Natural killer cell treated with Interleukin-12 subunit alpha and Interleukin-12 subunit beta and Interleukin-15 and Interleukin-18, amount 100 ng/mL, for 72 hours (primary cell): ENCODE data around the gene PLGRKT. TPM values are rescaled to one million over a fixed set of nuclear protein-coding genes. Genes with fewer than 3 reads are reported as not detected.
"Not testable (repeated sequence)": the region's sequence is repeated elsewhere in the genome, so short reads cannot be mapped to it uniquely, and the experiment has no call there.

ENCODE experiments used
- ATAC-seq, 2 donors: fragments of 150-1000 bp; cut with Tn5 transposase in 1 of 2; sonication (Bioruptor Pico), chemical (Tn5 transposase) in 1 of 2; 2 replicates each; pipeline ENCODE4 v1.10.0; 2021
- DNase-seq: peaks from one replicate; pipeline ENCODE4 v3.0.0; 2022; ENCODE audit warnings: low spot score
- H3K27ac Mint-ChIP-seq, 2 donors: 1 replicate in 1 of 2; 2 replicates in 1 of 2; pipeline ENCODE4 v1.8.0; 2022; ENCODE audit warnings: mixed read lengths in 2 of 2, mild to moderate bottlenecking in 1 of 2, moderate library complexity in 1 of 2
- H3K27me3 Mint-ChIP-seq, 2 donors: 1 replicate in 1 of 2; 2 replicates in 1 of 2; pipeline ENCODE4 v1.8.0; 2022; ENCODE audit warnings: mixed read lengths in 2 of 2
- H3K36me3 Mint-ChIP-seq: one replicate; pipeline ENCODE4 v1.8.0; 2022; ENCODE audit warnings: mixed read lengths
- H3K4me1 Mint-ChIP-seq, 2 donors: 1 replicate in 1 of 2; 2 replicates in 1 of 2; pipeline ENCODE4 v1.8.0; 2022; ENCODE audit warnings: low read depth in 2 of 2, mixed read lengths in 2 of 2, mild to moderate bottlenecking in 1 of 2
- H3K4me3 Mint-ChIP-seq: one replicate; pipeline ENCODE4 v1.8.0; 2022; ENCODE audit warnings: mixed read lengths
- H3K9me3 Mint-ChIP-seq: 2 replicates; pipeline ENCODE4 v1.8.0; 2022; ENCODE audit warnings: mixed read lengths
- total RNA-seq, 2 donors: library from RNA; stranded (reverse); gene quantifications; one replicate each; pipeline ENCODE4 v1.2.3, GENCODE V29; 2022

Gene PLGRKT
- total RNA-seq, 2 donors from 2014 or later: 30.7 to 47.4 TPM

GRCh38 chr9:5468850-5469249 lies 31.1 kb upstream of the PLGRKT start:
- H3K36me3 Mint-ChIP-seq: peaks cover 55% of the 10 kb centered on the region

GRCh38 chr9:5466766-5467165 lies 29.0 kb upstream of the PLGRKT start:
- H3K4me1 Mint-ChIP-seq: peaks cover 29 to 57% of the 10 kb centered on the region in 2 donors
- H3K9me3 Mint-ChIP-seq: no peaks in the 10 kb centered on the region
- DNase-seq (no peak), ATAC-seq (no peak)
- H3K27ac Mint-ChIP-seq: peak overlapping the region; percentile 52 to 82
- H3K4me3 Mint-ChIP-seq: no peak overlapping the region
- H3K27me3 Mint-ChIP-seq: no peaks in the 10 kb centered on the region
- H3K36me3 Mint-ChIP-seq: peaks cover 65% of the 10 kb centered on the region

More at GRCh38 chr9:5468850-5469249, 31.1 kb upstream of the PLGRKT start:
- DNase-seq (no peak), ATAC-seq (no peak)
- H3K9me3 Mint-ChIP-seq: no peaks in the 10 kb centered on the region
- no peak overlapping the region for H3K4me3 Mint-ChIP-seq
- H3K27me3 Mint-ChIP-seq: no peaks in the 10 kb centered on the region
- peak overlapping the region; percentile 21 to 82 for H3K27ac Mint-ChIP-seq
- H3K4me1 Mint-ChIP-seq: peaks cover 34 to 52% of the 10 kb centered on the region in 2 donors

DNA sequence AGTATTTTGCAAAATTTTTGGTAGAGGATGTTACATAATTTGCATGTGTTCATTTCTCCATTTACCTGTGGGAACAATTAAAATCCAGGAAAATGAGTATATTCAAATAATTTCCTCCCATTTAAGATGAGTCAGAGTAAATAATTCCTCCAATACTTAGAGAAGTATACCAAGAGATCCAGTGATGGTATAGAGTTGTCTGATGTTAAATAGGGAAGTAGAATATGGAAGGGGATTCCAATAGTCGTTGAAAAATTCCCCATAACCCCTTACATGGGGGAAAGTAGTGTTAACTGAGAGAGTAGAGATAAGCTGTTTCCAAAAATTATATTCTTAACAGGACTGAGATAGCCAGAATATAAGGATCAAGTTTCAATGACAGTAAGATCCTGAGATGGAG lies 28.3 kb upstream of the PLGRKT start:
- ATAC-seq (no peak), DNase-seq (no peak)
- no peaks in the 10 kb centered on the region for H3K27me3 Mint-ChIP-seq
- H3K27ac Mint-ChIP-seq: peak overlapping the region; percentile 52 to 82
- H3K36me3 Mint-ChIP-seq: peaks cover 65% of the 10 kb centered on the region
- H3K4me3 Mint-ChIP-seq: no peak overlapping the region
- peaks cover 29 to 57% of the 10 kb centered on the region in 2 donors for H3K4me1 Mint-ChIP-seq
- H3K9me3 Mint-ChIP-seq: no peaks in the 10 kb centered on the region

DNA sequence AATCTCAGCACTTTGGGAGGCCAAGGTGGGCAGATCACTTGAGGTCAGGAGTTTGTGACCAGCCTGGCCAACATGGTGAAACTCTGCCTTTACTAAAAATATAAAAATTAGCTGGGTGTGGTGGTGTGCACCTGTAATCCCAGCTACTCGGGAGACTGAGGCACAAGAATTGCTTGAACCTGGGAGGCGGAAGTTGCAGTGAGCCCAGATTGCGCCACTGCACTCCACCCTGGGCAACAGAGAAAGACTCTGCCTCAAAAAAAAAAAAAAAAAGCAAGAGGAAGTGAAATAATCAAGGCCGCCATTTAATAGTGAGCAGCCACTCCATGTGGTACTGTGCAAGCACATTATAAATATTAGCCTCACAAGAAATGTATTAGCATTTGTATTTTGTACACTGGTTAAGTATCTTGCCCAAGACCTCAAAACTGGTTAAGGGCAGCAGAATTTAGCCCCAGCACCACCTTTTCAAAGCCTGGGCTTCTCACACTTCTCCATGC lies 27.2 kb upstream of the PLGRKT start:
- H3K4me3 Mint-ChIP-seq, DNase-seq, H3K9me3 Mint-ChIP-seq, H3K27me3 Mint-ChIP-seq, ATAC-seq: not testable (repeated sequence)
- Mint-ChIP-seq H3K27ac (peak overlapping the region; percentile 52 to 100), H3K4me1 (peaks cover 36 to 60% of the 10 kb centered on the region in 2 donors), H3K36me3 (peaks cover 72% of the 10 kb centered on the region)

GRCh38 chr9:5460157-5460556 lies 22.4 kb upstream of the PLGRKT start:
- Mint-ChIP-seq H3K4me3 (peak overlapping the region; percentile 87), H3K9me3 (no peaks in the 10 kb centered on the region), H3K27ac (peak overlapping the region; percentile 96 to 100), H3K27me3 (no peaks in the 10 kb centered on the region), H3K4me1 (peaks cover 51 to 63% of the 10 kb centered on the region in 2 donors), H3K36me3 (peaks cover 69% of the 10 kb centered on the region)
- peak in 1 of 2 donors; percentile 77 for ATAC-seq
- DNase-seq: no peak

GRCh38 chr9:5459289-5459829 lies 21.6 kb upstream of the PLGRKT start:
- H3K36me3 Mint-ChIP-seq: peaks cover 69% of the 10 kb centered on the region
- H3K9me3 Mint-ChIP-seq: no peaks in the 10 kb centered on the region
- no peaks in the 10 kb centered on the region for H3K27me3 Mint-ChIP-seq
- peak; percentile 80 to 94 for ATAC-seq
- peak overlapping the region; percentile 96 to 100 for H3K27ac Mint-ChIP-seq
- H3K4me1 Mint-ChIP-seq: peaks cover 56 to 65% of the 10 kb centered on the region in 2 donors
- H3K4me3 Mint-ChIP-seq: peak overlapping the region; percentile 87
- peak; percentile 73 for DNase-seq

DNA sequence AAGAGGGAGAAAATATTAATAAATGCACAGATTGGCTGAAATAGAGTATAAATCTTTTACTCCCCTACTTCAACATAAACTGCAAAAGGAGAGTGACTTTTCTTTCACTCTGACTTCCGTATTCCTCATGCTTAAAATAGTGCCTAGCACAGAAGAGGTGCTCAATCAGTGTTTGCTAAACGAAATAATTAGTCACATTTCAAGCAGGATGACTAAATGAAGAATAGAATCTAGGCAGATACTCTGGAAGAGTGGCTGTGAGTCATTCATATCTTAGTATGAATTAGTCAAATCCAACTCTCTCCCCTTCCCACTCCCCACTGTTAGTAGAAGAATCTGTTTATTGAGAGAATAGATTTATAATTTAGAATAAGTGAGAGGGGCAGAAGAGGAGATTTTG lies 17.5 kb upstream of the PLGRKT start:
- DNase-seq (no peak), ATAC-seq (peak; percentile 26 to 64)
- peaks cover 59 to 68% of the 10 kb centered on the region in 2 donors for H3K4me1 Mint-ChIP-seq
- H3K36me3 Mint-ChIP-seq: peaks cover 71% of the 10 kb centered on the region
- H3K9me3 Mint-ChIP-seq: no peaks in the 10 kb centered on the region
- H3K27ac Mint-ChIP-seq: peak overlapping the region; percentile 96 to 100
- H3K27me3 Mint-ChIP-seq: no peaks in the 10 kb centered on the region
- peak overlapping the region; percentile 88 for H3K4me3 Mint-ChIP-seq

DNA sequence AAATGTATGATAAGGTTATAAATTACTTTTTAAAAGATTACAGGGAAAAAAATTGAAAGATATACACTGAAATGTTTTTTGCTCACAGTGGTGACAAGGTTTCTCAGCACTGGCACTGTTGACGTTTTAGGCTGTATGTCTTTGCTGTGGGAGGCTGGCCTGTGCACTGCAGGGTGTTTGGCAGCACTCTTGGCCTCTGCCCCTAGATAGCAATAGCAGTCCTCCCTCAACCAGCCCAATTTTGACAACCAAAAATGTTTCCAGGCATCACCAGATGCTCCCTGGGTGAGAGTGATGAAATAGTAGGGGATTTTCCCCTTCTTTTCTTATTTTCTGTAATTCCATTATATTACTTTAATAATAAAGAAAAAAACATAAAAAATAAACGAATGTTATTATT lies 15.9 kb upstream of the PLGRKT start:
- Mint-ChIP-seq H3K27me3 (no peaks in the 10 kb centered on the region), H3K4me1 (peaks cover 53 to 66% of the 10 kb centered on the region in 2 donors), H3K9me3 (no peaks in the 10 kb centered on the region), H3K4me3 (peak overlapping the region; percentile 95), H3K36me3 (peaks cover 56% of the 10 kb centered on the region), H3K27ac (peak overlapping the region; percentile 96 to 100)
- ATAC-seq (no peak), DNase-seq (no peak)

DNA sequence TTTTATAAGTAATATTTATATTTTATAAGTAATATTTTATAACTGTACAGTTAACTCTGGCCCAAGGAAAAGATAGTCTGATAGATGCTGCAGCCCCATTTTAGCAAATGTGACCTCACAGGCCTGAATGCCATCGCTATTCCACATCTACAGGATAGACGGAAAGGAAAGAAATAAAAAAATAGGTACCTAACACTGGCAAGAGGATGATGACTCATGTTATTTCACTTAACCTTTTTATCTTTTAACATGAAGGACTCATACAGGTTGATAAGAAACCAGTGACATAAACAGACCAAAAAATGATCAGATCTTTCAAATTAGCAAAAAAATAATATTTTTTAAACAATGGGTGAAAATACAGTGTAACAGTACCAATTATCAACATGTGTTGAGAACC lies 15.3 kb upstream of the PLGRKT start:
- Mint-ChIP-seq H3K9me3 (no peaks in the 10 kb centered on the region), H3K27me3 (no peaks in the 10 kb centered on the region), H3K4me1 (peaks cover 53 to 66% of the 10 kb centered on the region in 2 donors), H3K36me3 (peaks cover 49% of the 10 kb centered on the region), H3K27ac (peak overlapping the region; percentile 96 to 100), H3K4me3 (peak overlapping the region; percentile 95)
- ATAC-seq: no peak
- DNase-seq: no peak

GRCh38 chr9:5452286-5452609 lies 14.5 kb upstream of the PLGRKT start:
- H3K27ac Mint-ChIP-seq: peak overlapping the region; percentile 96 to 100
- peaks cover 58 to 66% of the 10 kb centered on the region in 2 donors for H3K4me1 Mint-ChIP-seq

DNA sequence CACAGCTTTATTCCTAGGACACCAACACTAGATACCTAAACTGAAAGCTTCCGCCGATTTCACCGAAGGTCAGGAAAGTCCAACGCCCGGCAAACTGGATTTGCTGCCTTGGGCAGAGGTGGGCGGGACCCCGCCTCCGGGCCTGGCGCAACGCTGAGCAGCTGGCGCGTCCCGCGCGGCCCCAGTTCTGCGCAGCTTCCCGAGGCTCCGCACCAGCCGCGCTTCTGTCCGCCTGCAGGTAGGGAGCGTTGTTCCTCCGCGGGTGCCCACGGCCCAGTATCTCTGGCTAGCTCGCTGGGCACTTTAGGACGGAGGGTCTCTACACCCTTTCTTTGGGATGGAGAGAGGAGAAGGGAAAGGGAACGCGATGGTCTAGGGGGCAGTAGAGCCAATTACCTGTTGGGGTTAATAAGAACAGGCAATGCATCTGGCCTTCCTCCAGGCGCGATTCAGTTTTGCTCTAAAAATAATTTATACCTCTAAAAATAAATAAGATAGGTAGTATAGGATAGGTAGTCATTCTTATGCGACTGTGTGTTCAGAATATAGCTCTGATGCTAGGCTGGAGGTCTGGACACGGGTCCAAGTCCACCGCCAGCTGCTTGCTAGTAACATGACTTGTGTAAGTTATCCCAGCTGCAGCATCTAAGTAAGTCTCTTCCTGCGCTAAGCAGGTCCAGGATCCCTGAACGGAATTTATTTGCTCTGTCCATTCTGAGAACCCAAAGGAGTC lies 12.8 kb upstream of the PLGRKT start, which contains the start of gene CD274:
TSS of gene CD274 (plus strand) at position 184 of the 733 bp plus-strand sequence. CDS start 5,572 bp downstream, outside the sequence.
- ATAC-seq (peak; percentile 92 to 97), DNase-seq (peak; percentile 97)
- Mint-ChIP-seq H3K4me3 (peak within 1 kb of the TSS; percentile 95), H3K4me1 (peaks cover 58 to 69% of the 10 kb centered on the region in 2 donors), H3K27me3 (no peaks in the 10 kb centered on the region), H3K36me3 (peaks cover 33% of the 10 kb centered on the region), H3K9me3 (peaks cover 3% of the 10 kb centered on the region), H3K27ac (peak within 1 kb of the TSS; percentile 96 to 100)

More at GRCh38 chr9:5452286-5452609, 14.5 kb upstream of the PLGRKT start:
- peaks cover 42% of the 10 kb centered on the region for H3K36me3 Mint-ChIP-seq
- no peak for ATAC-seq
- H3K27me3 Mint-ChIP-seq: no peaks in the 10 kb centered on the region
- H3K9me3 Mint-ChIP-seq: no peaks in the 10 kb centered on the region
- H3K4me3 Mint-ChIP-seq: peak overlapping the region; percentile 95
- DNase-seq: no peak

GRCh38 chr9:5449521-5450358 lies 12.0 kb upstream of the PLGRKT start:
- peaks cover 26% of the 10 kb centered on the region for H3K36me3 Mint-ChIP-seq
- no peaks in the 10 kb centered on the region for H3K27me3 Mint-ChIP-seq
- ATAC-seq: peak in 1 of 2 donors; percentile 3
- H3K4me1 Mint-ChIP-seq: peaks cover 56 to 66% of the 10 kb centered on the region in 2 donors
- no peak for DNase-seq
- H3K4me3 Mint-ChIP-seq: peak overlapping the region; percentile 95
- peaks cover 3% of the 10 kb centered on the region for H3K9me3 Mint-ChIP-seq
- peak overlapping the region; percentile 96 to 100 for H3K27ac Mint-ChIP-seq
